CD4-positive, alpha-beta T cell treated with Interferon alpha-2 for 1 hour (primary cell): ENCODE measurements around the gene PRKCE.

Source experiments
- DNase-seq, 2 donors: peaks; one replicate each; pipeline ENCODE4 v3.0.0-alpha.2; 2020 to 2022

PRKCE gene

DNA sequence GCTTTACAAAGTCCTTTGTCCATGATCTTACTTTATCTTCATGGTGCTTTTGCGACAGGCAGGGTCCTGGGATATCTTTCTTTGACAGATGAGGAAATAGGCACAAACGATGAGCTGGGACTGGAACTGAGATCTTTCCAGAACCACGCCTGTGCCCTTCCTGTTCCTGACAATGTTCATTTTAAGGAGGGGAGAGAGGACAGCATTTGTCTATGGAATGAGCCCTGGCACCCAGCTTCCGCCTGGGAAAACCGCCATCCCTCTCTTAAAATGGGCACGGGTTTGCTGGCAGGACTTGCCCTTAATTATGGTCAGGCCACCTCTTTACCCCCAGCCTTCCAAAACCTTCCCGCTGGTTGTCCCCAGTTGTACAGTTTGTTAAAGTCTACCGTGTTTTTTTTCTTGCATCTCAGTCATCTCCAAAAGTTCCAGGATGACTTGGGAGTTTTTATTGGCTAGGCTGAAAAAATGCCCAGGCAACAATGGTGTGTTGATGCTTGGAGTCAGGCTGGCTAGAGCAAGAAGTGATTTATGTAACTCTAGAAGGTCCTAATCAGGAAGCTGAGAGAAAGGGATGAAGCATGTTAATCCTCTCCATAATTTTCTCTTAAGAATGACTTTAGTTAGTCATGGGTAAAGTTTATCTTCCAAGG, 380.8 kb downstream of the PRKCE start:
- no peak for DNase-seq

DNA sequence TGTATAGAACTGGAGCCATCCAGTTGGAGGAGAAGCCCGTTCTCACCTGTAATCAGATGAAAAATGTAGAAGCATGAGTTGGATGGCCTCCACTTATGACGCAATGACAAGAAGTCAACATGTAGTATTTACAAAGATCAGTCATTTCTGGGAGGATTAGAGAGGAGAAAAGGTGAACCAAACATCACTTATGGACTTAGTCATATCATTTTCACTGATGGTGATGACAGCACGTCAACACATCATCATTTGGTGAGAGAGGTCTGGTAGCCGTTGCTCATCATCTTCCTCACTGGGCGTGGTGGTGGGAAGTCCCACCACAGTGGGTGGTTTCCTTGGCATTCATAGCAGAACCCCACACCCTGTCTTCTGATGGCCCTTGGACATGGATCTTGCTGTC, 381.5 kb downstream of the PRKCE start:
- DNase-seq = no peak

DNA sequence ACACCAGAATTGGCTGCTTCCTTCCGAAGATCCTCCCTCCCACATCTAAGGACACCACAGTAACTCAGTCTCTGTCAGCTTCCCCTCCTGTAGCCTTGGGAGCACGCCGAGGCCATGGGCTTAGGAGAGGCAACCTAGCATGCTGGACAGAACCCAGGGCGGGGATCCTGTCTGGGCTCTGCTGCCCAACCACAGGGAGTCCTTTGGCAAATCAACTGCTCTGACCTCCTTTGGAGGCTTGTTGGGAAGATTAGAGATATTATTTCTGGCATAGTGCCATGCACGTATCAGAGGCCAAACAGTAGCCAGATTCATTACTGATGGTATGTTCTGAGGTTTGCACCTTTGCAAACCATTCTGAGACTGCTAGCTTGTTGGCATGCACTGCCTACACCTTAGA, 383.1 kb downstream of the PRKCE start:
- DNase-seq = no peak

DNA sequence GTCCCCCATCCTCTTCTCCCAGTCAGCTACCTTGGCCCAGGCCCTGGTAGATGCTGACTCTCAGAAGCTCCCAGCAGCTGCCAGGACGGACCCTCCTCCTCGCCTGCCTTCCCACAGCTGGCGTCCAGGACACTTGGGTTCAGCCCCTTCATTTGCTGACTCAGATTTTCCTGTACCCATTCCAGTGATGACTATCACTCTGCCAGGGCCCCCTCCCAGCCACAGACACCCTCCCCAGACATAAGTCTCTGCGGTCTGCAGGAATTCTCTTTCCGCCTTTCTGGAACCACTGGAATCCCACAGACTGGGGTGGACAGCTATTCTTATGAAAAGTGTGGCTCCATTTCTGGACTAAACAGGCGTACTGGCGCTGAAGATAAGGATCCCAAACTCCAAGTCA, 385.5 kb downstream of the PRKCE start:
- no peak for DNase-seq

DNA sequence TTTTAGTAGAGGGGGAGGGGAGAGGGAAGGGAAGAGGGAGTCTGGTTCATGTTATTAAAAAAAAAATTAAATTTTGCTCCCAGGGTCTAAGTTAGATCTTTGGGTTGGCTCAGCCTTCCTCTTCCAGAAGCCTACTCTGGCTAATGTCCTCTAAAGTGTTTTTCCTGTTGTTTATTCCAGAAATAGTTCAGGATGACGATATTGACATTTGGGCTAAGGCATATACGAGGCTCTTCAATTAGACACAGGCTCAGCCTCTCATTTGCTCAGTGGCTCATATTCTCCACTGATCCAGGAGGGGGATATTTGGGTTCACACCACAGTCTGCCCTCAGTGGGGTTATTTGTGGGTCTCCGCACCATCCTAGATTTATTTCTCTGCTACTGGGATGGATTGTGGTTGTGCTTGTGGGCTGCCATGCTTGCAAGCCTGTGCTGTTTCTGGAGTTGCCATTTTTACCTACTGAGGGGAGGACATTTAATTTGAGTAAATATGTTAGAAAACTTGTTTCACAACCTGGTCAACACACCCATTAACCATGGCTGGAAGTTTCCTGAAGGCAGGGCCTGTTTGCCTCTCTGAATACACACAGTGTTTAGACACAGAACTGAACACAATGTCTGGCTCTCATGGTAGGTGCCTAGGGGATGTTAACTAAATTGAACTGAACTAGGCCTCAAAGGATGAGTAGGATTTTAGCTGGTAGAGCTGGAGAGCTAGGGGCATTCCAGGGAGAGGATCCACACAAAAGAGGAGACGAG, 388.2 kb downstream of the PRKCE start:
- DNase-seq = no peak

DNA sequence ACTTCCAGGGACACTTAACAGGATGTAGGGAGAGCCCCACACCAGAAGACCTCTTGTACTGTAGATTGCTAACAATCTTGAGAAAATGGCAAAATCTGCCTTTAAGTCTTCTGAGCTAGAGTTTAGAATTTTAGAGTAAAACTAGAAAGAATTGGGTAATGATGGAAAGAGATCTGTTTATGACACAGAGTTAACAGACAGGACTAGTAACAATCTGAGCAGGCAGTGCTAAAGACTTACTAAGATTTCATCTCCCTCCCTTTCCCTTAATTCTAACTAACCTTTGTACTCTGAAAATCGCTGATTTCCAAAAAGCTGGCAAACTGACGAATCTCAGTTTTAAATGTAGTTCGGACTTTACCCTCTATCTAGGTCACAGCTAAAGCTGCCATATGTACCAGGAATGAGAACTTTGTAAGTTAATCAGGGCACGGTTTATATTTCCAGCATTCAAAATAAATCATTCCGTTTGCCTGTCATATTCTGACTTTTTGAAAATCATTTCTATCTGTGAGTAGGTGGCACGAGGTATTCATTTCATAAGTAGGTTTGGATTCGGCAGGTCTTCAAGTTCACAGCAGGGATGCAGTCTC, 389.2 kb downstream of the PRKCE start:
- DNase-seq = no peak

DNA sequence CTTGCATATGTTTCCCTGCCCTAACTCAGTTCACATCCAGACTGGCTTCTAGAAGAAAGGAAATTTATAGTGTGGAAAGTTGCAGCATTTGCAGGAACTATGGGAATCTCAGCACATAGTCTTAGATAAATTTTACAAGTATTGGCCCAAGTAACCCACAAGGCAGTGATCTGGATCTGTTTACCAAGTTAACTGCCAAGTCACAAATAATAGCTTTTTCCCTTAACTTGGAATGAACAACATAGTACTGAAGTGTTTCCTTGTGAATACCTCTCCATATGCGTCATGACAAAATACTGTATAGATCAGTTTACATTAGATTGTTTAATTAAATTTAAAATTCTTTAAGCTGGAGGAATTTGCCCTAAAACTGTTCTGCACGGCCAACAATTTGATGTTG, 390.0 kb downstream of the PRKCE start:
- no peak for DNase-seq

DNA sequence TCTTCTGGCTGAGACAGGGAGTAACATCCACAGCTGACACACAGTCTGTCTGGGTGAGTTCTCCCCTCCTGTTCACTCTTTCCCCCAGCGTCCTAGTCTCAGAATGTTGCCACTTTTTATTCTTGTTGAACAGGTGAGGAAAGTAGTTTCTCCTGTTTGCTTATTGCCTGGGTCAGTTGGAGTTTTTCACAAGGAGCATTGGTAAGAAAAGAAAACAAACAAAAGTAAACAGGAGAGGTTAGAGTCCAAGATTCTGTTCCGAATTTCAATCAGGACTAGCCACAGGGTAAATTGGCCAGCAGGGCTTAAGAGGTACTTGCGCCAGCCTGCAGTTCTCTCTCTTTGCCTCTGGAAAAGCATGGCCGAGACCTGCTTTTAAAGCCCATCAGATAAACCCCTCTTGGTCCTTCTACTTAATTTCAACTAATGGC, 390.7 kb downstream of the PRKCE start:
- DNase-seq = no peak

DNA sequence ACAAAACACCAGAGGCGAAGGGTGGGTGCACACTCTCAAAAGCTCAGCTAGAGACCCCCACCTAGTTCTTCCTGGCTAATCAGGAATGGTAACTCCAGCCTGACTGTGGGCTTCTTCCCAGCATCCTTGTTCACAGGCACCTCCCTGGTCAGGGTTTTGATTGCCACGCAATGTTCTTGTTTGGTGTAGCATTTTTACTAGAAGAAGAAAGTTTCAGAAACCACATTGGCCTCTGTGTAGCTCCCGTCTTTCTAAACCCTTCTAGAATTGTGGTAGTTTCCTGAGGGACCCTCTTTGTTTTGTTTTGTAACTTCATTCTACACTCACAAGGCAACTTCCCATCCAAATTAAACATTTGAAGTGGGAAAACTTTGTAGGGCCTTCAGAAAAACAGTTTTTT, 391.2 kb downstream of the PRKCE start:
- DNase-seq = no peak

DNA sequence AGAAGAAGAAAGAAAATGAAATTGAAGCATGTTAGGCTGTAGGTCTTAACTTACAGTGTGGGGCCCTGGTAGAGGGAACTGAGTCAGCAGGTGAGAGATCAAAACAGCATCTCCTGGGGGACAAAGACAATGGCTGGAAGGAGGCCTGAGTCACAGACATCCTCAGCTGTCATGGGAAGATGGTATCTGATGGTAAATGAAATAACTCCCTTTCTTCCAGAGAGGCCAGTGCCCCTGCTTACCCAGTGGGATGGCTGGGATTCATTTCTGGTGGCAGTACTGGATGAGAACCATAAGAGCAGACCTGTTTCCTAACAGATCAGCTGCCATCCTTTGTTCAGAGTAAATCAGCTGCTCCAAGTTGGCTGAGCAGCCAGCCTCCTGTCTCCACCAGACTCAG, 394.4 kb downstream of the PRKCE start:
- no peak for DNase-seq

DNA sequence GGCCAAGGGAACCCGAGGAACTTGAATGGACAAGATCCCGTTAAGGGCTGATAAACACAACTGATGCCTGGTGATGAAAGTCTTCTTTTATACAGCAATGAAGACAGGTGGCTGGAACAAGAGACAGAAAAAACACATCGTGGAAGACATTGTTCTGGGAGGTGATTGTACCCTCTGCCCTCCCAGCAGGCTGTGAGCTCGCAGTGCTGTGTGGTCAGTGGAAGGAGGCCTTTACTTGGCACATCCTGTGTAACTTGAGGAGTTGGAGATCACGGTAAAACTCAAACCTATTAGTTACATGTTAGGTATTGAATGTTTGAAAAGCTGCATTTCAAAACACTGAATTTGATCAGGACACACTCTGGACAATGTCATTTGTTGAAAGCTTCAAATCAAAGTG, 395.8 kb downstream of the PRKCE start:
- no peak for DNase-seq

DNA sequence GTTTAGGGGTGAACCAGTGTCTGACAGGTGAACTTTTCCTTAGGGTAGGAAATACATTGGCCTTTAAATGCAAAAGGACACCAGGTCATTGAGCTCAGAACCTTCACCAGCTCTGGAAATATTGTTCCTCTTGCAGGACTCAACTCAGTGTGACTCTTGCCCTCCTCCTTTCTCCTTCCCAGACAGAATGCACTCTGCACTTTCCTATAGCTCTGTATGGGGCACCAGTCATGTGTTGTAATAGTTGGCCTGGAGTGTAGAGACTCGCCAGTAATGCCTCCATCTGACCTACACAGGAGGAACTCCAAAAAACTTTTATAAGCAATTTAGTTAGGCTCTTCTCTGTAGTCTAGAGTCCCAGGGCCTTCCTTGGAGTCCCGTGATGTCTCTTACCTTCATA, 397.2 kb downstream of the PRKCE start:
- no peak for DNase-seq

DNA sequence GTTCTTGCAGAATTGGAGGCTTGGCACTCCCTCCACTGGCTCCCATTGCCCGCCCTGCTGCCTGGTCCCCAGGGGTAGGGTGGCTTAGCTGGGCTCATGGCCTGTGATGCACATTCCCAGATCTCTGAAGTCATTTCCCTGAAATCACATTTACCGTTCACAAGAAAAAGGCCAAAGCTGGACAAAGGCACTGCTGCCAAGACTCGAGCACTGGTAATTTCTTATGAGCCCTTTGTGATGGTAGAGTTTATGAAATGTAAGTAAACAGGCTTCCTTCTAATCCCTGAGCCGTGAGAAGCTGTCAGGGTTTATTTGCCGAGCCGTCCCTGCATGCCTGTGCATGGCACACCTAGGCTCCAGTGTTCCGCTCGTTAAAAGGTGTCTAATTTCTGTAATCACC, 398.6 kb downstream of the PRKCE start:
- no peak for DNase-seq

DNA sequence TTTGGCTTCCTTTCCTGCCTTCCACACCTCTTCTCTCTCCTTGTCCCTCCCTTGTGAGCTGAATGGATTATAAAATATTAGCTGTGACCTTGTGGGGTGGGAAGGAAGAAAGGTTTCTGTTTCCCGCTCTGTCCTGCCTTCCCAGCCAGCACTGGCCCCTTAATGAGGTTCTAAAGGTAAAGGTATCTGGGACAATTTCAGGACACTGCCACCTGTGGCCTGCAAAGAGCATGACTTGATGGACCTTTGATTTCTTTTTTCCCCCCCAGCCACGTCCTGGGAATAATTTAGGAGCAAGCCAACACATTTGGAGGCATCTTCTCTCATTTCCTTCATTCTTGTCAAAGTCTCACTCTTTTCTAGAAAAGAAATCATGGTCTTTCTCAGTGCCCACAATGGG, 399.0 kb downstream of the PRKCE start:
- no peak for DNase-seq

DNA sequence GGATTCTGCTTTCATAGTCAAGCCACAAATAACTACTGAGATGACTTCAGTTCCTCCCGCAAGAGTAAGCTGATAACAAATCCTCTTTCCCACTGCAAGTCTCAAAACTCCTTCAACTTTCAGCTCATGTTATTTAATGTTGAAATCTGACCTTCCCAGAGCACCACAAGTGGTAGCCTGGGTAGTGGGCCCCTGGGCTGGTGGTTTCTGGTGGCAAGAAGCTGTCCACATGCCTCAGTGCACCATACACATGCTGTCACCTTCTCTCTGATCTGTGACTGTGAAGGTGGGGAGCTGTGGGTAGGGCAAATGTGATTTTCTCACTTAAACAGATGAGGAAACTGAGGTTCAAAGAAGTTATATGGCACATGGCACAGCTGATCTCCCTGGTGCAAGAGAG, 399.6 kb downstream of the PRKCE start:
- DNase-seq = no peak

DNA sequence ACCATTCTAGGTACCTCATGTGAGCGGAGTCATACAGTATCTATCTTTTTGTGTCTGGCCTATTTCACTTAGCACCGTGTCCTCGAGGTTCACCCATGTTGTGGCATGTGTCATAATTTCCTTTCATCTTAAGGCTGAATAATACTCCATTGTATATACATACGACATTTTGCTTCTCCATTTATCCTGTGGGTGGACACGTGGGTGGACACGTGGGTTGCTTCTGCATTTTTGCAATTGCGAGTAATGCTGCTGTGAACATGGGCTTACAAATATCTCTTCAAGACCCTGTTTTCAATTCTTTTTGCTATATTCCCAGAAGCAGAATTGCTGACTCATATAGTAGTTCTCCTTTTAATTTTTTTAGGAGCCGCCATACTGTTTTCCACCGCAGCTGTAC, 402.1 kb downstream of the PRKCE start:
- no peak for DNase-seq

DNA sequence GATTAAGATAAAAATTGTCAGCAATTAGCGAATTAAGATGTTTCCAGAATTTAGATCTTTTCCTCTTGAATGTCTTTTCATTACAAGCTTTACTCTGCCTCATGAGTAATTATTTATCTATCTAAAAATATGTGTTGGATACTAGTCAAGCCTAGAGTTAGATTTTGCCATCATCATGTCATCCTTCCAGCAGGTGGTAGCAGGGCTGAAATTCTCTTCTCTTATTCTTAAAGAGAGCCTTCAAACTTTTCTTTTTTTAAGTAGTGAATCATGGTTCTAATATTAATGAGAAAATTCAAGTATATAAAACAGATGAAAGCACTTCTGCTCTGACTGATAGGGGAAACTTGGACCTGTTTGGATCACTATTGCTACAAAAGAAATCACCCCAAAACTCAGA, 405.1 kb downstream of the PRKCE start:
- DNase-seq = no peak

DNA sequence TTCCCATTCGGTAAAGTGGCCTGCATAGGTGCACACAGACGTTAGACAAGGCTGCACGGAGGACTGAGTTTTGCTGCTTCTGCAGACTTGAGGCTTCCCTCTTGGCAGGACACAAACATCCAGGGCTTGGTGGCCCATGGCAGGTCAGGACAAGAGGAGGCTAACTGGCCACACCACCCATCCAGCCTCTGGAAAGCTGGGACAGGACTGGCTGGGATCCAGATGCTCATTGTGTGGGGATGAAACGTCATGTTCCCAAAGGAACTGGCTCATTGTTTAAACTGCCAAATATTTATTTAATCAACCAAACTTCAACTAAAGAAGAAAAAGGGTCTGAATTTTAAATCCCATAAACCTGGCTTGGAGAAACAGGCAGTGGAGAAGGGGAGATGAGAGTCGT, 406.7 kb downstream of the PRKCE start:
- no peak for DNase-seq

DNA sequence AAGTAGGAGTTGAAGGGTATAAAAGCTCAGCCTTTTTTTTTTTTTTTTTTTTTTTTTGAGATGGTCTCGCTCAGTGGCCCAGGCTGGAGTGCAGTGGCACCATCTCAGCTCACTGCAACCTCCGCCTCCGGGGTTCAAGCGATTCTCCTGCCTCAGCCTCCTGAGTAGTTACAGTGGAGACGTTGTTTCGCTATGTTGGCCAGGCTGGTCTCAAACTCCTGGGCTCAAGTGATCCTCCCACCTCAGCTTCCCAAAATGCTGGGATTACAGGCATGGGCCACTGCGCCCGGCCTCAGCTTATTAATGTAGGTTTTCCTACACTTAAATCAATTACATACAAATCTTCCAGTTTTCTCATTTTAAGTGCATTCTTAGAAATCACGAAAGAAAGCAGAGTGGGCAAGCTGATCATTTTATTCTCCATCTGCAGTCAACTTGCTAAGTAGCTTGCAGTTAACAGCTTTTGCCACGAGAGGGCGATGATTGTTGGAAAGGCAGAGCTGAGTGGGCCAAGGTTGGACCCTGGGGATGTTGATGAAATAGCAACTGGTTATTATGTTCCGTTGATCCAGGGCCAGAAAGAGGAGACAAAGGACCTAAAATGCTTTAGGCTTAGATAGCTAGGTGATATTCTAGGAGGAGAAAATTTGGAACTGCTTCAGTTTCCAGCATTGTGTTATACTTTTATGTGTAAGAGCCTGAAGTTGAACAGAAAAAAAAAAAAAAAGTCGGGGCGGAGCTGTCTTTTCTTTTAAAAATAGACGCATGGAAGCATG, 411.4 kb downstream of the PRKCE start:
- peak; percentile 55 to 69 for DNase-seq

DNA sequence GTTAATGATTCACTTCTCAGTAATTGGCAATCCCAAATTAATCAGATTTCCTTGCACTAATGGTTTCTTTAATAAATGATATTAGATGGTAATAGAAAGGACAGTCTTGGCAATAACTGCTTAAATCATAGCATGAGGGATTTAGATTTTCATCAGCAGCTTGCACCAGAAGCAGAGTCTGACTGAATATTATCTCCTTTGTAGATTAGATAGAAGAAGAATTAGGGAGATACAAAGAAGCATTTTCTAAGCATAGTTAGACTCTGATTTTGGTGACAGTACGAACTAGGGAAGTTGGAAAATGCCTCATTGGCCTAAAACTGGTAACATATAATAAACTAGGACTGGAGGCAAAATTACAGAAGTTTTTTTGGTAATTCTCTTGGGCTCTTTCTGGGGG, 412.9 kb downstream of the PRKCE start:
- DNase-seq = no peak

DNA sequence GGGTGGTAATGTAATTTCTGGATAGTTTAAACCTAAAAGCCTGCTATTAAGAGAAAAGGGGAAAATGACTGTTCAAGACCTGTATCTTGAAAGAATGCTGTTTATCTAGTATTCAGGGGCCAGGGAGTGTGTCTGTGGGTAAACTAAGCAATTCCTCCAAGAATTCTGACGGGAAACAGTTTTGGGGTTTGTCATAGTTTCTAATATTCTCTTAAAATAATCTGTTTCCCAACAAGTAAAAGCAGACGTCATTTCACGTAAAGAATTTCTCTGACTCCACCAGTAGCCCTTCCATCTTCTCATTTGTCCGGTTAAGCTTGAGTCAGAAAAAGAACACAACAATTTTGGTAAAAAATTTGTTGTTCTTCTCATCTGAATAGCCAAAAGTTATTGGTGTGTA, 413.7 kb downstream of the PRKCE start:
- no peak for DNase-seq

DNA sequence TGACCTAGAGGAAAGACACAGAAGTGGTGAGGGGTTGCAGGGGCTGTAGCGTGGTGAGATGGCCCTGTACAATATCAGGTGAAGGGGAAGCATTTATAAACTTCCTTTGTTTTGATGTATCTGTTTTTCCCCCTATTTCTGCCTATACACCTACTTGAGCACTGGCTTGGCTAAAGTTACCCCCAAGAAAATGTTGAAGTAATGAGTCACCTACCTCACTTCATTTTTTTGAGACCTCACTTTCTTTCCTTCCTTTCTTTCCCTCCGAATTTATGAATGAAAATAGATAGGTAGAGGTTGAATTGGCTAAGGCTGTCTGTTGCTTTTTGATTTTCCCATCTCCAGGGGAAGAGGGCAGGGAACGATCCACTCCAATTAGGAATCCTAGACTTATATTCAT, 414.6 kb downstream of the PRKCE start:
- DNase-seq = no peak

DNA sequence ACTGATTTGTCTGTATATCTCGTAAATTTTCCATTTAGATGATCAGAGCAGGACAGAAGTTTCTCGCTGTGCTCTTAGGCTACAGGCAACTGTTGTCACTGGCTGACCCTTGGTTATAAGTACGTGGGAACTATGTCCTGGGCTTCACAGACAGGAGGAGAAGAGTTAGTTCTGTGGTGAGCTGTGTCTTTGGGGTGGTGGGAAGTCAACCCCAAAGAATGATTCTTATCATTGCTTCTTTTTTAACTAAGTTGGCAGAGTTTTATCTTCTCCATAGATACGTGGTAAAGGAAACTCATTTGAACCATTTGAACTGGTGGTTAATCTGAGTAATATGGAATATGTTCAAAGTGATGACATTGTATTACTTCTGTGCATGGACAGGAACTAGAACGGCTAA, 415.1 kb downstream of the PRKCE start:
- DNase-seq = no peak

DNA sequence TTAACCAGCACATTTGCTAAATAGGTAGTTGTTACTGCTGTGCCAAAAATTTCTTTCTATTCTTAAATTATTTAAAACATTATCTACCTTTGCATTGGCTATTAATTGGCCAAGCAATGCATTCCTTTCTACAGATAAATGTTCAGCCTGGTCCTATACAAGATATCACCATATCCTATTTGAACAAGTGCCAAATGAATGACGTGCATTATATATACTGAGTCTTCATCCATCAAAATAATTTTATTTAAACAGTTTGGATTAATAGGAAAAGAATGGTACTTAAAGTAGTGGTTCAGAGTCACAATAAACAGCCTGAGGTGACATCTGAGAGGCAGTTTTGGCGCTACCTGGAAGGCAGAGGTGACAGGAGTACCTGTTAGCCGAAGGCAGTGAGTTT, 415.6 kb downstream of the PRKCE start:
- no peak for DNase-seq
